K562 (cell line): ENCODE data around the gene GATB. TPM values are rescaled to one million over a fixed set of nuclear protein-coding genes. Genes with fewer than 3 reads are reported as not detected.

Experiments used
- ATAC-seq: fragments of 200-7000 bp; cut with Tn5 transposase; 3 replicates; pipeline ENCODE4 v1.9.1; 2020; ENCODE audit warnings: moderate library complexity
- BruUV-seq: library from RNA; stranded (reverse); fragments of 400-500 nt; replicated peaks from 2 replicates; lab custom pipeline; 2021; lab: Mats Ljungman, UMichigan
- CTCF ChIA-PET: fragments of 300-600 bp; formaldehyde crosslinking; extraction: SDS; loops from one replicate; lab custom pipeline; 2021; ENCODE audit warnings: low intra/inter-chr PET ratio; lab: Yijun Ruan, JAX
- POLR2A ChIA-PET: fragments of 300-600, 350-650 bp; sonication (Branson Sonifier 250); formaldehyde crosslinking; extraction: SDS; loops from one replicate; lab custom pipeline; 2021; ENCODE audit warnings: antibody characterized with exemption, inconsistent platforms; lab: Yijun Ruan, JAX
- DNase-seq, 4 experiments: peaks; one replicate each; pipeline versions ENCODE4 v3.0.0 to v3.0.0-alpha.2; 2011 to 2018; ENCODE audit warnings: low spot score in 3 of 4, mixed read lengths in 3 of 4; ENCODE audit errors: extremely low read depth in 1 of 4
- FAIRE-seq: peaks from 2 replicates; lab custom pipeline; 2011; peaks lifted over from hg19 to GRCh38; lab: Jason Lieb, UNC
- H2AFZ ChIP-seq: 2 replicates; pipeline ENCODE4 v1.6.0; 2011; ENCODE audit warnings: low read depth, low read length, control low read depth, inconsistent platforms
- H3K27ac ChIP-seq: fragments of 200-600 bp; 3 replicates; pipeline ENCODE4 v1.8.0; 2011; ENCODE audit warnings: low read depth, mild to moderate bottlenecking, control low read depth, inconsistent platforms, low read length, moderate library complexity, mixed read lengths; ENCODE audit errors: extremely low read depth
- H3K27me3 ChIP-seq, 2 experiments: fragments of 300-600 bp in 1 of 2; 2 replicates in 1 of 2; 3 replicates in 1 of 2; pipeline versions ENCODE4 v1.6.0 to v1.8.0; 2011; ENCODE audit warnings: inconsistent platforms in 2 of 2, low read length in 2 of 2, mild to moderate bottlenecking in 1 of 2, mixed read lengths in 1 of 2, moderate library complexity in 1 of 2; ENCODE audit not compliant: control insufficient read depth in 2 of 2, insufficient read depth in 2 of 2
- H3K36me3 ChIP-seq: fragments of 300-600 bp; 3 replicates; pipeline ENCODE4 v1.8.0; 2011; ENCODE audit warnings: mild to moderate bottlenecking, low read length, inconsistent platforms; ENCODE audit not compliant: control insufficient read depth, insufficient read depth
- H3K4me1 ChIP-seq, 2 experiments: fragments of 200-600 bp in 1 of 2; replicated peaks in 1 of 2; 2 replicates in 1 of 2; 3 replicates in 1 of 2; pipeline versions ENCODE4 v1.5.1 to v1.8.0; 2011; ENCODE audit warnings: inconsistent platforms in 2 of 2, low read length in 2 of 2, mild to moderate bottlenecking in 1 of 2, mixed read lengths in 1 of 2, moderate library complexity in 1 of 2; ENCODE audit not compliant: control insufficient read depth in 2 of 2, insufficient read depth in 2 of 2
- H3K4me2 ChIP-seq: 2 replicates; pipeline ENCODE4 v1.6.1; 2011; ENCODE audit warnings: low read length, control low read depth, inconsistent platforms, mixed read lengths; ENCODE audit not compliant: insufficient read depth
- H3K4me3 ChIP-seq: fragments of 200-600 bp; sonication (generic), shearing (Covaris generic); 2 replicates; pipeline ENCODE4 v1.5.1; 2016; ENCODE audit warnings: control low read depth, inconsistent platforms
- H3K79me2 ChIP-seq: fragments of 200-600 bp; 3 replicates; pipeline ENCODE4 v1.8.0; 2011; ENCODE audit warnings: low read length, inconsistent platforms; ENCODE audit not compliant: control insufficient read depth, insufficient read depth
- H3K9ac ChIP-seq, 2 experiments: 2 replicates each; pipeline versions ENCODE4 v1.6.0 to v1.6.1; 2011; ENCODE audit warnings: low read depth in 2 of 2, low read length in 2 of 2, control low read depth in 1 of 2, inconsistent platforms in 1 of 2, mild to moderate bottlenecking in 1 of 2, mixed read lengths in 1 of 2; ENCODE audit not compliant: insufficient read depth in 1 of 2
- H3K9me1 ChIP-seq: one replicate; pipeline ENCODE4 v1.6.0; 2011; ENCODE audit warnings: inconsistent platforms, mild to moderate bottlenecking, low read length, moderate library complexity; ENCODE audit not compliant: control insufficient read depth, insufficient read depth
- H3K9me3 ChIP-seq: replicated peaks from 2 replicates; pipeline ENCODE4 v1.5.1; 2011; ENCODE audit warnings: low read depth, low read length, inconsistent platforms; ENCODE audit not compliant: control insufficient read depth, insufficient read depth
- H4K20me1 ChIP-seq: replicated peaks from 2 replicates; pipeline ENCODE4 v1.6.1; 2011; ENCODE audit warnings: low read length, inconsistent platforms, mixed read lengths; ENCODE audit not compliant: control insufficient read depth, insufficient read depth
- CEBPG ChIP-seq, 3 experiments: fragments of 200-800 bp in 1 of 3; sonication (Bioruptor generic) in 1 of 3; sonication (generic) in 1 of 3; formaldehyde crosslinking in 1 of 3; IDR thresholded peaks in 2 of 3; conservative IDR thresholded peaks in 1 of 3; 2 replicates each; pipeline versions ENCODE4 v1.6.1 to v1.8.0; 2016 to 2022; ENCODE audit warnings: missing compliant biosample characterization in 2 of 3, missing genetic modification characterization in 2 of 3, mild to moderate bottlenecking in 1 of 3, missing genetic modification reagents in 1 of 3
- MCM3 ChIP-seq: fragments of 450-650 bp; IDR thresholded peaks from 2 replicates; pipeline ENCODE4 v1.6.1; 2016
- MYC ChIP-seq, 2 experiments: fragments of 250-450 bp in 1 of 2; sonication (Bioruptor Pico) in 1 of 2; IDR thresholded peaks; 2 replicates each; pipeline versions ENCODE4 v1.5.1 to v1.6.1; 2012 to 2021; ENCODE audit warnings: low read depth in 2 of 2, borderline replicate concordance in 1 of 2, improper control_type of control experiment in 1 of 2, low read length in 1 of 2, mild to moderate bottlenecking in 1 of 2, moderate library complexity in 1 of 2
- PHF8 ChIP-seq: fragments of 200-600 bp; sonication (generic); IDR thresholded peaks from 2 replicates; pipeline ENCODE4 v1.6.1; 2012; ENCODE audit warnings: mixed run types, mild to moderate bottlenecking, inconsistent platforms, low read length, moderate library complexity, borderline replicate concordance
- RBM22 ChIP-seq: fragments of 200-400 bp; formaldehyde crosslinking; IDR thresholded peaks from 2 replicates; pipeline ENCODE4 v1.6.1; 2018; ENCODE audit warnings: low read length, low read depth; ENCODE audit not compliant: poor library complexity, severe bottlenecking
- TGIF2 ChIP-seq: sonication (generic); formaldehyde crosslinking; IDR thresholded peaks from 2 replicates; pipeline ENCODE4 v1.8.1; 2022; ENCODE audit warnings: mild to moderate bottlenecking, missing genetic modification reagents, moderate library complexity
- THRAP3 ChIP-seq: fragments of 450-650 bp; IDR thresholded peaks from 2 replicates; pipeline ENCODE4 v1.6.1; 2016; ENCODE audit warnings: mild to moderate bottlenecking, inconsistent platforms, borderline replicate concordance
- ZNF263 ChIP-seq: sonication (generic); formaldehyde crosslinking; IDR thresholded peaks from 2 replicates; pipeline ENCODE4 v1.8.0; 2022; ENCODE audit warnings: mild to moderate bottlenecking, missing genetic modification reagents, borderline replicate concordance
- ZNF696 ChIP-seq: fragments of 250-450 bp; sonication (Bioruptor Pico); conservative IDR thresholded peaks from 2 replicates; pipeline ENCODE4 v1.4.0; 2020; ENCODE audit warnings: mild to moderate bottlenecking, moderate library complexity
- WGBS: fragments of 100-300 bp; shearing (Covaris generic); methylation state at CpG from one replicate; pipeline ENCODE4 v1.1.6; 2016; ENCODE audit warnings: low coverage, mixed read lengths; ENCODE audit not compliant: insufficient coverage; ENCODE audit errors: missing lambda C conversion rate; 5-methylcytosine and 5-hydroxymethylcytosine counted together
- in situ Hi-C: fragments of 300-500 bp; cut with MboI; formaldehyde crosslinking; loops from 4 replicates; pipeline ENCODE4 v1.15.0; 2018; ENCODE audit warnings: inconsistent platforms, mixed read lengths
- intact Hi-C: fragments of 100-400 bp; cut with micrococcal nuclease; formaldehyde crosslinking; loops from 2 replicates; pipeline ENCODE4 v1.14.2; 2022
- polyA plus RNA-seq, 8 experiments: library from polyadenylated mRNA; depleted of rRNA in 4 of 8; stranded (reverse) in 5 of 8; unstranded in 3 of 8; fragments of >200 nt; fragmentation: Nextera tagmentation in 2 of 8; fragmentation: Illumina TruSeq in 1 of 8; extraction: Ambion mirVana in 2 of 8; extraction: Trizol in 1 of 8; gene quantifications; 2 replicates each; pipeline versions ENCODE4 v1.2.1 to v1.2.3, GENCODE V29; 2011 to 2014; ENCODE audit warnings: inconsistent platforms in 1 of 8, missing spikeins in 1 of 8
- total RNA-seq, 7 experiments: library from RNA; depleted of rRNA in 6 of 7; stranded (reverse); fragments of >200 nt in 6 of 7; fragmentation: Illumina TruSeq in 2 of 7; extraction: Trizol in 2 of 7; gene quantifications; 2 replicates each; pipeline versions ENCODE4 v1.2.1 to v1.2.3, GENCODE V29; 2011 to 2021; ENCODE audit warnings: low replicate concordance in 1 of 7
- TF ChIP-seq, protein P1 (sequence below): sonication (generic); formaldehyde crosslinking; IDR thresholded peaks from 2 replicates; pipeline ENCODE4 v1.9.0; 2022; ENCODE audit warnings: mild to moderate bottlenecking, missing genetic modification reagents

The GATB gene
- total and polyA plus RNA-seq, 9 of the 15 experiments (the other 6 are each of a cell fraction or from before 2014, with no cell fraction given), result 15.3 to 31.8 (median 26.2) TPM

DNA sequence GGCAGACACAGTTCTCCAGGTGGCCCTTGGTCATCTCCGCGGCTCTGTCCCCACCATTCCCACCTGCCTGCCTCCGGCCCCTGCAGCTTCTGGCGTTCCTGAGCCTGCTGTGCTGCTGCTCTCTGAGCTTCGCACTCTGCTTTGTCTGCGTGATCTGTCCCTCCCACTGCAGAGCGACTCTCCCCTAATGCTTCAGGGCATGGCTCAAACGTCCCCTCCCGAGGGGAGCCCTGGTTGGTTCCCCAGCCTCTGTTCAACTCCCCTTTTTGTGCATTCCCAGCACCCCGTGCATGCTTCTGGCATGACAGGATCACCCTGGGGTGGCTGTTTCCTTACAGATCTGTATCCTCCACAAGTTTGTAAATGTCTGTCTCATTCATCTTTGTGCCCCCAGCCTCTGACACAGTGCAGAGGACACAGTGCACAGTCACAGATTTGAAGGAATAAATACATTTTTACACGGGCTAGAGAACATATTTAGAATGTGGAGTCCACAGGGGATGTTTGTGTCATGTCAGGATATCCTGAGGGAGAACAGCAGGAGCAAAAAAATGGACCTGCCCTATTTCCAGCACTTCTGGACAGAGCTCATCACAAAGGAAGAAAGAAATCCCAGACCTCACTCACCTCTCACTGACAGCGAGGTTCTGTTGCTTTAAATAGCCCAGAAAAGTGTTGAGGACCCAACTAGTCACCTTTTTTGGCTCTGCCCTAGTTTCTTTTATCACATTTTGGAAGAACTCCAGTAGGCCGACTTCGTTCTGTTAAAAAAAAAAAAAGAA is 72.6 kb downstream of the GATB start:
- ChIA-PET CTCF (no interaction called here), POLR2A (no interaction called here)
- H3K36me3 ChIP-seq, result peaks cover 4% of the 10 kb centered on the region; the same call in 1 of the 3 replicates
- no peak for DNase-seq
- no peaks in the 10 kb centered on the region for H3K79me2 ChIP-seq
- H3K9me3 ChIP-seq, result no peaks in the 10 kb centered on the region
- H3K4me3 ChIP-seq, result no peak overlapping the region
- no peak for FAIRE-seq
- in situ Hi-C loops, result no loop called here
- no peaks in the 10 kb centered on the region for H3K27me3 ChIP-seq
- 0 out of 4 replicates have a peak overlapping the region, but pooled peaks of 1 of the 2 experiments have one; percentile 40 for H3K9ac ChIP-seq
- H3K27ac ChIP-seq, result no peak overlapping the region
- ATAC-seq, result no peak
- TF ChIP-seq CEBPG (CRISPR knock-in tag; IDR thresholded peaks at IDR 0.05) (no peak), CEBPG (tag; conservative IDR thresholded peaks at IDR 0.05 in 1 of 2, IDR thresholded peaks at IDR 0.05 in 1 of 2) (no peak), THRAP3 (no peak), TGIF2 (CRISPR knock-in tag) (no peak), RBM22 (no peak), MCM3 (no peak), MYC (IDR thresholded peaks at IDR 0.05; ENCODE audit: low read depth, low read length) (no peak), MYC (CRISPR knock-in tag; IDR thresholded peaks at IDR 0.05; ENCODE audit: borderline replicate concordance, low read depth) (no peak), PHF8 (no peak), ZNF696 (CRISPR knock-in tag) (no peak), ZNF263 (CRISPR knock-in tag) (no peak)
- TF ChIP-seq, protein P1, sequence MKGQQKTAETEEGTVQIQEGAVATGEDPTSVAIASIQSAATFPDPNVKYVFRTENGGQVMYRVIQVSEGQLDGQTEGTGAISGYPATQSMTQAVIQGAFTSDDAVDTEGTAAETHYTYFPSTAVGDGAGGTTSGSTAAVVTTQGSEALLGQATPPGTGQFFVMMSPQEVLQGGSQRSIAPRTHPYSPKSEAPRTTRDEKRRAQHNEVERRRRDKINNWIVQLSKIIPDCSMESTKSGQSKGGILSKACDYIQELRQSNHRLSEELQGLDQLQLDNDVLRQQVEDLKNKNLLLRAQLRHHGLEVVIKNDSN (CRISPR knock-in tag), result no peak
- no peak overlapping the region for H3K4me2 ChIP-seq
- WGBS, result 56% methylated on average over 11 of the region's 14 CpGs
- BruUV-seq, result no TSS peak
- intact Hi-C loops, result no loop called here
- H3K9me1 ChIP-seq, result no peaks in the 10 kb centered on the region
- H4K20me1 ChIP-seq, result no peaks in the 10 kb centered on the region; the same call in 1 of the 2 replicates
- no peak overlapping the region for H2AFZ ChIP-seq
- peaks cover 0 to 4% of the 10 kb centered on the region in 2 experiments; a peak in 2 of 5 replicates for H3K4me1 ChIP-seq
